ENCODE data around the gene TRERF1. TPM values are rescaled to one million over a fixed set of nuclear protein-coding genes. Genes with fewer than 3 reads are reported as not detected.

Gene TRERF1
- total RNA-seq, 1 experiment from 2014 or later: 0.39 TPM

GRCh38 chr6:42366999-42367352 lies 84.8 kb downstream of the TRERF1 start:
- no peak overlapping the region for H3K27ac Mint-ChIP-seq (ENCODE audit: unreplicated experiment)
- H3K36me3 ChIP-seq (ENCODE audit: control insufficient read depth, insufficient read depth, low read length): no peaks in the 10 kb centered on the region
- BruUV-seq (replicated peaks): no TSS peak
- intact Hi-C loops (cut with micrococcal nuclease; ENCODE audit: unreplicated experiment): no loop called here
- no peaks in the 10 kb centered on the region for H3K9me3 ChIP-seq
- H3K4me3 Mint-ChIP-seq (ENCODE audit: unreplicated experiment): no peak overlapping the region
- ChIA-PET POLR2A (no interaction called here), CTCF (no interaction called here)
- peaks cover 2% of the 10 kb centered on the region for H3K27me3 Mint-ChIP-seq (ENCODE audit: insufficient read depth, unreplicated experiment)
- no peaks in the 10 kb centered on the region for H3K27me3 ChIP-seq (replicated peaks; ENCODE audit: control insufficient read depth, insufficient read depth, low read length)
- no peaks in the 10 kb centered on the region for H3K9me3 Mint-ChIP-seq (ENCODE audit: unreplicated experiment)
- H3K4me3 ChIP-seq (ENCODE audit: low read depth, low read length): no peak overlapping the region
- no peaks in the 10 kb centered on the region for H3K36me3 Mint-ChIP-seq (ENCODE audit: insufficient read depth, unreplicated experiment)
- no peak for DNase-seq
- TF ChIP-seq, protein P1, sequence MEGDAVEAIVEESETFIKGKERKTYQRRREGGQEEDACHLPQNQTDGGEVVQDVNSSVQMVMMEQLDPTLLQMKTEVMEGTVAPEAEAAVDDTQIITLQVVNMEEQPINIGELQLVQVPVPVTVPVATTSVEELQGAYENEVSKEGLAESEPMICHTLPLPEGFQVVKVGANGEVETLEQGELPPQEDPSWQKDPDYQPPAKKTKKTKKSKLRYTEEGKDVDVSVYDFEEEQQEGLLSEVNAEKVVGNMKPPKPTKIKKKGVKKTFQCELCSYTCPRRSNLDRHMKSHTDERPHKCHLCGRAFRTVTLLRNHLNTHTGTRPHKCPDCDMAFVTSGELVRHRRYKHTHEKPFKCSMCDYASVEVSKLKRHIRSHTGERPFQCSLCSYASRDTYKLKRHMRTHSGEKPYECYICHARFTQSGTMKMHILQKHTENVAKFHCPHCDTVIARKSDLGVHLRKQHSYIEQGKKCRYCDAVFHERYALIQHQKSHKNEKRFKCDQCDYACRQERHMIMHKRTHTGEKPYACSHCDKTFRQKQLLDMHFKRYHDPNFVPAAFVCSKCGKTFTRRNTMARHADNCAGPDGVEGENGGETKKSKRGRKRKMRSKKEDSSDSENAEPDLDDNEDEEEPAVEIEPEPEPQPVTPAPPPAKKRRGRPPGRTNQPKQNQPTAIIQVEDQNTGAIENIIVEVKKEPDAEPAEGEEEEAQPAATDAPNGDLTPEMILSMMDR (IDR thresholded peaks at IDR 0.05; ENCODE audit: insufficient read depth in 1 of 2, low read depth in 1 of 2, low read length in 1 of 2, severe bottlenecking in 1 of 2, unreplicated experiment in 1 of 2): no peak
- peaks cover 6% of the 10 kb centered on the region for H3K4me1 Mint-ChIP-seq (ENCODE audit: low read depth, unreplicated experiment)
- peaks cover 12% of the 10 kb centered on the region for H3K4me1 ChIP-seq

DNA sequence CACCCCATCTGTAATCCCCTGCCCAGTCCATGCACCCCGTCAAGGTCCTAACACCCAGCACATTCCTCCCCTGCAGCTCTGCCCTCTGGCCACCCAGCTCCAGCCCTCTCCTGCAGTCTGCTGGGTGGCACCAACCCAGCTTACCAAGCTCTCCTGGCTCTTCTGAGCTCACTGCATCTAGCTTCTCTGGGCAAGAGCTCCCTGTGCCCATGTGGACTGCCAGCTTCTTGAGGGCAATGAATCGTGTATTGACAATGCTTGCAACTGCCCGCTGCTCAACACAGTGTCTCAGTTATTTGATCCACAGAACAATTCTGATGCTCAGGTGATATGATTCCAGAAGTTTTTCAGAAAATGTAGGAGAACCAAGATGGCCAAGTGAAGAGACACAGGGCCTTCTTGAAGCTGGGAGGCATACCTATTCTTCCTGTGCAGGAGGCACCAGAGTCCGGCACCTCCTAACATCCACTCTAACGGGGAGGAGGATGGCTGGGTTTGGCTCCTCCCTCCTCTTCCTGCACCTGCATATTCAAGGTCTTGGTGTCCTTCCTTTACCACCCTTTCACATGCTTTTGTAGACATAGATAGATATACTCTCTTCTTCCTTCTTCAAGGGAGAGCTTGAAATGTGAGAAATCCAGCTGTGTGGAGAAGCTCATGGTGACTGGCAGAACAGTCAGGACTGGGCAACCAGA lies 85.6 kb downstream of the TRERF1 start:
- intact Hi-C loops (cut with micrococcal nuclease; ENCODE audit: unreplicated experiment): no loop called here
- TF ChIP-seq, protein P1 (IDR thresholded peaks at IDR 0.05; ENCODE audit: insufficient read depth in 1 of 2, low read depth in 1 of 2, low read length in 1 of 2, severe bottlenecking in 1 of 2, unreplicated experiment in 1 of 2): no peak
- Histone ChIP-seq H3K4me3 (ENCODE audit: low read depth, low read length) (no peak overlapping the region), H3K36me3 (ENCODE audit: control insufficient read depth, insufficient read depth, low read length) (no peaks in the 10 kb centered on the region), H3K9me3 (no peaks in the 10 kb centered on the region), H3K4me1 (peaks cover 12% of the 10 kb centered on the region), H3K27me3 (replicated peaks; ENCODE audit: control insufficient read depth, insufficient read depth, low read length) (no peaks in the 10 kb centered on the region)
- BruUV-seq (replicated peaks): no TSS peak
- no peak for DNase-seq
- Mint-ChIP-seq H3K36me3 (ENCODE audit: insufficient read depth, unreplicated experiment) (no peaks in the 10 kb centered on the region), H3K4me3 (ENCODE audit: unreplicated experiment) (no peak overlapping the region), H3K27ac (ENCODE audit: unreplicated experiment) (no peak overlapping the region), H3K4me1 (ENCODE audit: low read depth, unreplicated experiment) (peaks cover 6% of the 10 kb centered on the region), H3K9me3 (ENCODE audit: unreplicated experiment) (no peaks in the 10 kb centered on the region), H3K27me3 (ENCODE audit: insufficient read depth, unreplicated experiment) (peaks cover 3% of the 10 kb centered on the region)
- CTCF ChIA-PET: no interaction called here
- POLR2A ChIA-PET: no interaction called here

GRCh38 chr6:42365021-42365420 lies 86.7 kb downstream of the TRERF1 start:
- H3K27ac Mint-ChIP-seq (ENCODE audit: unreplicated experiment): no peak overlapping the region
- TF ChIP-seq, protein P1 (IDR thresholded peaks at IDR 0.05; ENCODE audit: insufficient read depth in 1 of 2, low read depth in 1 of 2, low read length in 1 of 2, severe bottlenecking in 1 of 2, unreplicated experiment in 1 of 2): no peak
- POLR2A ChIA-PET: no interaction called here

More at GRCh38 chr6:42365021-42365420, 86.7 kb downstream of the TRERF1 start:
- H3K4me1 ChIP-seq: peaks cover 12% of the 10 kb centered on the region
- peaks cover 3% of the 10 kb centered on the region for H3K27me3 Mint-ChIP-seq (ENCODE audit: insufficient read depth, unreplicated experiment)
- H3K36me3 ChIP-seq (ENCODE audit: control insufficient read depth, insufficient read depth, low read length): no peaks in the 10 kb centered on the region
- no peak overlapping the region for H3K4me3 Mint-ChIP-seq (ENCODE audit: unreplicated experiment)
- no peaks in the 10 kb centered on the region for H3K9me3 Mint-ChIP-seq (ENCODE audit: unreplicated experiment)
- no TSS peak for BruUV-seq (replicated peaks)
- peaks cover 6% of the 10 kb centered on the region for H3K4me1 Mint-ChIP-seq (ENCODE audit: low read depth, unreplicated experiment)
- no peak for DNase-seq
- H3K4me3 ChIP-seq (ENCODE audit: low read depth, low read length): no peak overlapping the region
- no peaks in the 10 kb centered on the region for H3K9me3 ChIP-seq
- no peaks in the 10 kb centered on the region for H3K27me3 ChIP-seq (replicated peaks; ENCODE audit: control insufficient read depth, insufficient read depth, low read length)
- CTCF ChIA-PET: no interaction called here
- intact Hi-C loops (cut with micrococcal nuclease; ENCODE audit: unreplicated experiment): no loop called here
- no peaks in the 10 kb centered on the region for H3K36me3 Mint-ChIP-seq (ENCODE audit: insufficient read depth, unreplicated experiment)

All from Caco-2 (cell line).